Measurements from ENCODE around the gene PKD1. TPM values are rescaled to one million over a fixed set of nuclear protein-coding genes. Genes with fewer than 3 reads are reported as not detected.

Gene PKD1
- total RNA-seq, 4 donors from 2014 or later = 297 to 459 (median 366) TPM

- no peak for DNase-seq (ENCODE audit: extremely low spot score)
- no peak overlapping the region for H3K27ac ChIP-seq (replicated peaks in 1 of 4)
- WGBS = 97% methylated on average over 14 of the region's 21 CpGs
- H3K4me3 ChIP-seq = no peak overlapping the region
- H3K4me1 ChIP-seq = peaks cover 14 to 20% (median 16%) of the 10 kb centered on the region in 4 donors
- H3K9me3 ChIP-seq = no peaks in the 10 kb centered on the region
- H3K27me3 ChIP-seq = no peaks in the 10 kb centered on the region
- intact Hi-C loops (cut with DNase I) = loop anchor here (2.0 kb wide), 1 partner anchor 23 kb away; no protein-coding TSS in a partner anchor
- peaks cover 42 to 100% (median 97%) of the 10 kb centered on the region in 4 donors for H3K36me3 ChIP-seq
- TF ChIP-seq POLR2A (IDR thresholded peaks at IDR 0.05; ENCODE audit: low read depth) = no peak
- TF ChIP-seq CTCF (IDR thresholded peaks at IDR 0.05) = no peak
- TF ChIP-seq EP300 (IDR thresholded peaks at IDR 0.05) = no peak
- TF ChIP-seq POLR2AphosphoS5 (IDR thresholded peaks at IDR 0.05) = no peak
Observed at GRCh38 chr16:2077696-2078095, 58.0 kb downstream of the PKD1 start.

GRCh38 chr16:2077016-2077415 is 58.7 kb downstream of the PKD1 start:
- 92% methylated on average over 17 of the region's 17 CpGs for WGBS
- TF ChIP-seq CTCF (IDR thresholded peaks at IDR 0.05) = no peak
- TF ChIP-seq EP300 (IDR thresholded peaks at IDR 0.05) = no peak
- no peak for TF ChIP-seq POLR2A (IDR thresholded peaks at IDR 0.05; ENCODE audit: low read depth)
- TF ChIP-seq POLR2AphosphoS5 (IDR thresholded peaks at IDR 0.05) = no peak
- no peaks in the 10 kb centered on the region for H3K9me3 ChIP-seq
- peaks cover 48 to 100% (median 97%) of the 10 kb centered on the region in 4 donors for H3K36me3 ChIP-seq
- DNase-seq (ENCODE audit: extremely low spot score) = no peak
- no peak overlapping the region for H3K4me3 ChIP-seq
- peaks cover 7 to 18% (median 9%) of the 10 kb centered on the region in 4 donors for H3K4me1 ChIP-seq
- H3K27me3 ChIP-seq = no peaks in the 10 kb centered on the region
- H3K27ac ChIP-seq (replicated peaks in 1 of 4) = no peak overlapping the region
- intact Hi-C loops (cut with DNase I) = no loop called here

GRCh38 chr16:2076072-2076865 is 59.4 kb downstream of the PKD1 start:
- no peak overlapping the region for H3K4me3 ChIP-seq
- H3K27ac ChIP-seq (replicated peaks in 1 of 4) = no peak overlapping the region
- no peaks in the 10 kb centered on the region for H3K27me3 ChIP-seq
- H3K9me3 ChIP-seq = no peaks in the 10 kb centered on the region
- 95% methylated on average over 18 of the region's 28 CpGs for WGBS
- peaks cover 0 to 18% (median 4%) of the 10 kb centered on the region in 4 donors for H3K4me1 ChIP-seq
- no peak for DNase-seq (ENCODE audit: extremely low spot score)
- H3K36me3 ChIP-seq = peaks cover 54 to 100% (median 97%) of the 10 kb centered on the region in 4 donors
- TF ChIP-seq POLR2AphosphoS5 (IDR thresholded peaks at IDR 0.05) (no peak), EP300 (IDR thresholded peaks at IDR 0.05) (no peak), CTCF (IDR thresholded peaks at IDR 0.05) (no peak), POLR2A (IDR thresholded peaks at IDR 0.05; ENCODE audit: low read depth) (no peak)
- intact Hi-C loops (cut with DNase I) = no loop called here

- H3K36me3 ChIP-seq = peaks cover 54 to 100% (median 97%) of the 10 kb centered on the region in 4 donors
- no peak overlapping the region for H3K27ac ChIP-seq (replicated peaks in 1 of 4)
- H3K9me3 ChIP-seq = no peaks in the 10 kb centered on the region
- no peak overlapping the region for H3K4me3 ChIP-seq
- DNase-seq (ENCODE audit: extremely low spot score) = no peak
- TF ChIP-seq EP300 (IDR thresholded peaks at IDR 0.05) = no peak
- TF ChIP-seq POLR2A (IDR thresholded peaks at IDR 0.05; ENCODE audit: low read depth) = no peak
- no peak for TF ChIP-seq POLR2AphosphoS5 (IDR thresholded peaks at IDR 0.05)
- TF ChIP-seq CTCF (IDR thresholded peaks at IDR 0.05) = no peak
- peaks cover 0 to 20% (median 2%) of the 10 kb centered on the region in 4 donors for H3K4me1 ChIP-seq
- intact Hi-C loops (cut with DNase I) = no loop called here
- WGBS = 94% methylated on average over 24 of the region's 24 CpGs
- H3K27me3 ChIP-seq = no peaks in the 10 kb centered on the region
Observed at GRCh38 chr16:2075631-2076030, 60.1 kb downstream of the PKD1 start.
